ENCODE results near the gene TRIOBP. TPM values are rescaled to one million over a fixed set of nuclear protein-coding genes. Genes with fewer than 3 reads are reported as not detected.

TRIOBP gene
- total and polyA plus RNA-seq, 2 of the 13 experiments (the other 11 are each of a cell fraction or from before 2014, with no cell fraction given): 6.1 to 15.4 TPM

- no peak for ATAC-seq
- in situ Hi-C loops (cut with HindIII; ENCODE audit: extremely low pct_ligation_motif_present, low pct_unique_long_range_greater_than_20kb) (no loop called here), intact Hi-C loops (cut with micrococcal nuclease; ENCODE audit: unreplicated experiment) (no loop called here)
- peaks cover 68% of the 10 kb centered on the region for H3K4me1 ChIP-seq (ENCODE audit: insufficient read depth, low read length)
- DNase-seq (ENCODE audit: low spot score): no peak
- no TSS peak for BruUV-seq (replicated peaks)
- FAIRE-seq: no peak
- ChIA-PET POLR2A (interaction anchor here (0.8 to 2.9 kb wide), 10 partner anchors 16 to 125 kb away, joined by 3 to 24 read pairs (median 5); partner anchors contain the start of genes ANKRD54, GGA1, NOL12 and PDXP), CTCF (ENCODE audit: low intra/inter-chr PET ratio, low total read pairs) (no interaction called here)
- H3K4me3 ChIP-seq (replicated peaks in 1 of 3; ENCODE audit: insufficient read depth in 1 of 3, low read depth in 2 of 3, low read length in 3 of 3): peak overlapping the region; percentile 43 to 61 (median 49); a peak in 5 of 6 replicates
- peak overlapping the region; percentile 86 for H3K4me2 ChIP-seq (ENCODE audit: low read depth, low read length)
- H3K79me2 ChIP-seq (ENCODE audit: insufficient read depth, low read length): no peaks in the 10 kb centered on the region
- H3K9ac ChIP-seq (ENCODE audit: insufficient read depth, low read depth, low read length): peak overlapping the region; percentile 63
- H3K27ac ChIP-seq (ENCODE audit: extremely low read length, insufficient read depth, low read length): peak overlapping the region; percentile 92
- H2AFZ ChIP-seq (ENCODE audit: low read length): no peak overlapping the region
- no peaks in the 10 kb centered on the region for H4K20me1 ChIP-seq (ENCODE audit: insufficient read depth, low read length)
- H3K27me3 ChIP-seq (ENCODE audit: control insufficient read depth in 1 of 2, insufficient read depth in 2 of 2, low read length in 2 of 2): no peaks in the 10 kb centered on the region
- WGBS (ENCODE audit: low lambda C conversion rate): 43% methylated on average over 9 of the region's 11 CpGs
- no peaks in the 10 kb centered on the region for H3K9me3 ChIP-seq (ENCODE audit: low read length)
- no peaks in the 10 kb centered on the region for H3K36me3 ChIP-seq (replicated peaks in 1 of 2; ENCODE audit: control insufficient read depth in 1 of 2, insufficient read depth in 2 of 2, low read length in 2 of 2)
- no peak for TF ChIP-seq NFIC (IDR thresholded peaks at IDR 0.05; ENCODE audit: low read length)
- TF ChIP-seq, protein P1, sequence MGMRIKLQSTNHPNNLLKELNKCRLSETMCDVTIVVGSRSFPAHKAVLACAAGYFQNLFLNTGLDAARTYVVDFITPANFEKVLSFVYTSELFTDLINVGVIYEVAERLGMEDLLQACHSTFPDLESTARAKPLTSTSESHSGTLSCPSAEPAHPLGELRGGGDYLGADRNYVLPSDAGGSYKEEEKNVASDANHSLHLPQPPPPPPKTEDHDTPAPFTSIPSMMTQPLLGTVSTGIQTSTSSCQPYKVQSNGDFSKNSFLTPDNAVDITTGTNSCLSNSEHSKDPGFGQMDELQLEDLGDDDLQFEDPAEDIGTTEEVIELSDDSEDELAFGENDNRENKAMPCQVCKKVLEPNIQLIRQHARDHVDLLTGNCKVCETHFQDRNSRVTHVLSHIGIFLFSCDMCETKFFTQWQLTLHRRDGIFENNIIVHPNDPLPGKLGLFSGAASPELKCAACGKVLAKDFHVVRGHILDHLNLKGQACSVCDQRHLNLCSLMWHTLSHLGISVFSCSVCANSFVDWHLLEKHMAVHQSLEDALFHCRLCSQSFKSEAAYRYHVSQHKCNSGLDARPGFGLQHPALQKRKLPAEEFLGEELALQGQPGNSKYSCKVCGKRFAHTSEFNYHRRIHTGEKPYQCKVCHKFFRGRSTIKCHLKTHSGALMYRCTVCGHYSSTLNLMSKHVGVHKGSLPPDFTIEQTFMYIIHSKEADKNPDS (CRISPR knock-in tag; IDR thresholded peaks at IDR 0.05): no peak
- TF ChIP-seq, protein P2, sequence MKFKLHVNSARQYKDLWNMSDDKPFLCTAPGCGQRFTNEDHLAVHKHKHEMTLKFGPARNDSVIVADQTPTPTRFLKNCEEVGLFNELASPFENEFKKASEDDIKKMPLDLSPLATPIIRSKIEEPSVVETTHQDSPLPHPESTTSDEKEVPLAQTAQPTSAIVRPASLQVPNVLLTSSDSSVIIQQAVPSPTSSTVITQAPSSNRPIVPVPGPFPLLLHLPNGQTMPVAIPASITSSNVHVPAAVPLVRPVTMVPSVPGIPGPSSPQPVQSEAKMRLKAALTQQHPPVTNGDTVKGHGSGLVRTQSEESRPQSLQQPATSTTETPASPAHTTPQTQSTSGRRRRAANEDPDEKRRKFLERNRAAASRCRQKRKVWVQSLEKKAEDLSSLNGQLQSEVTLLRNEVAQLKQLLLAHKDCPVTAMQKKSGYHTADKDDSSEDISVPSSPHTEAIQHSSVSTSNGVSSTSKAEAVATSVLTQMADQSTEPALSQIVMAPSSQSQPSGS (CRISPR knock-in tag; IDR thresholded peaks at IDR 0.05): 0 out of 2 replicates have a peak, but pooled peaks have one; percentile 9
- TF ChIP-seq ZNF382 (CRISPR knock-in tag; IDR thresholded peaks at IDR 0.05; ENCODE audit: borderline replicate concordance): no peak
- TF ChIP-seq FOXA1 (IDR thresholded peaks at IDR 0.05): no peak
- 0 out of 2 replicates have a peak, but pooled peaks have one; percentile 41 for TF ChIP-seq FOXA1 (CRISPR knock-in tag; IDR thresholded peaks at IDR 0.05)
- 0 out of 2 replicates have a peak, but pooled peaks have one; percentile 8 for TF ChIP-seq ZNF234 (CRISPR knock-in tag; conservative IDR thresholded peaks at IDR 0.05)
- peak; percentile 24; the same call in 1 of the 2 replicates for TF ChIP-seq TBX2 (CRISPR knock-in tag; IDR thresholded peaks at IDR 0.05; ENCODE audit: borderline replicate concordance)
- 0 out of 2 replicates have a peak, but pooled peaks have one; percentile 0 for TF ChIP-seq ZNF335 (CRISPR knock-in tag; IDR thresholded peaks at IDR 0.05)
- no peak for TF ChIP-seq GZF1 (CRISPR knock-in tag; IDR thresholded peaks at IDR 0.05)
- no peak for TF ChIP-seq HOXA7 (CRISPR knock-in tag; IDR thresholded peaks at IDR 0.05)
- peak; percentile 57 for TF ChIP-seq NR2F6 (IDR thresholded peaks at IDR 0.05)
- TF ChIP-seq NR2F6 (CRISPR knock-in tag; IDR thresholded peaks at IDR 0.05): peak; percentile 68
- TF ChIP-seq NBN (conservative IDR thresholded peaks at IDR 0.05): no peak
- 0 out of 2 replicates have a peak, but pooled peaks have one; percentile 14 for TF ChIP-seq RARA (CRISPR knock-in tag; IDR thresholded peaks at IDR 0.05)
- no peak for TF ChIP-seq ZNF367 (CRISPR knock-in tag; IDR thresholded peaks at IDR 0.05; ENCODE audit: borderline replicate concordance)
- TF ChIP-seq SP5 (CRISPR knock-in tag; IDR thresholded peaks at IDR 0.05; ENCODE audit: borderline replicate concordance, low read depth): peak; percentile 80
- TF ChIP-seq PTBP1 (IDR thresholded peaks at IDR 0.05; ENCODE audit: low read depth, low read length, poor library complexity, severe bottlenecking): no peak
- TF ChIP-seq, protein P3, sequence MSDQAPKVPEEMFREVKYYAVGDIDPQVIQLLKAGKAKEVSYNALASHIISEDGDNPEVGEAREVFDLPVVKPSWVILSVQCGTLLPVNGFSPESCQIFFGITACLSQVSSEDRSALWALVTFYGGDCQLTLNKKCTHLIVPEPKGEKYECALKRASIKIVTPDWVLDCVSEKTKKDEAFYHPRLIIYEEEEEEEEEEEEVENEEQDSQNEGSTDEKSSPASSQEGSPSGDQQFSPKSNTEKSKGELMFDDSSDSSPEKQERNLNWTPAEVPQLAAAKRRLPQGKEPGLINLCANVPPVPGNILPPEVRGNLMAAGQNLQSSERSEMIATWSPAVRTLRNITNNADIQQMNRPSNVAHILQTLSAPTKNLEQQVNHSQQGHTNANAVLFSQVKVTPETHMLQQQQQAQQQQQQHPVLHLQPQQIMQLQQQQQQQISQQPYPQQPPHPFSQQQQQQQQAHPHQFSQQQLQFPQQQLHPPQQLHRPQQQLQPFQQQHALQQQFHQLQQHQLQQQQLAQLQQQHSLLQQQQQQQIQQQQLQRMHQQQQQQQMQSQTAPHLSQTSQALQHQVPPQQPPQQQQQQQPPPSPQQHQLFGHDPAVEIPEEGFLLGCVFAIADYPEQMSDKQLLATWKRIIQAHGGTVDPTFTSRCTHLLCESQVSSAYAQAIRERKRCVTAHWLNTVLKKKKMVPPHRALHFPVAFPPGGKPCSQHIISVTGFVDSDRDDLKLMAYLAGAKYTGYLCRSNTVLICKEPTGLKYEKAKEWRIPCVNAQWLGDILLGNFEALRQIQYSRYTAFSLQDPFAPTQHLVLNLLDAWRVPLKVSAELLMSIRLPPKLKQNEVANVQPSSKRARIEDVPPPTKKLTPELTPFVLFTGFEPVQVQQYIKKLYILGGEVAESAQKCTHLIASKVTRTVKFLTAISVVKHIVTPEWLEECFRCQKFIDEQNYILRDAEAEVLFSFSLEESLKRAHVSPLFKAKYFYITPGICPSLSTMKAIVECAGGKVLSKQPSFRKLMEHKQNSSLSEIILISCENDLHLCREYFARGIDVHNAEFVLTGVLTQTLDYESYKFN (CRISPR knock-in tag; conservative IDR thresholded peaks at IDR 0.05): peak; percentile 52
Measured at GRCh38 chr22:37733625-37734401, 37.0 kb downstream of the TRIOBP start.
